SH-SY5Y (cell line): ENCODE measurements around the gene RRN3.

Source experiments
- GATA2 ChIP-seq: IDR thresholded peaks from 2 replicates; pipeline ENCODE4 v1.6.1; 2011; ENCODE audit warnings: mild to moderate bottlenecking, low read depth, low read length
- GATA3 ChIP-seq: IDR thresholded peaks from 2 replicates; pipeline ENCODE4 v1.6.1; 2011; ENCODE audit warnings: low read depth, mild to moderate bottlenecking, low read length, moderate library complexity

RRN3 gene

GRCh38 chr16:15046692-15047376 lies 47.2 kb downstream of the RRN3 start:
- TF ChIP-seq GATA2 (no peak), GATA3 (no peak)

DNA sequence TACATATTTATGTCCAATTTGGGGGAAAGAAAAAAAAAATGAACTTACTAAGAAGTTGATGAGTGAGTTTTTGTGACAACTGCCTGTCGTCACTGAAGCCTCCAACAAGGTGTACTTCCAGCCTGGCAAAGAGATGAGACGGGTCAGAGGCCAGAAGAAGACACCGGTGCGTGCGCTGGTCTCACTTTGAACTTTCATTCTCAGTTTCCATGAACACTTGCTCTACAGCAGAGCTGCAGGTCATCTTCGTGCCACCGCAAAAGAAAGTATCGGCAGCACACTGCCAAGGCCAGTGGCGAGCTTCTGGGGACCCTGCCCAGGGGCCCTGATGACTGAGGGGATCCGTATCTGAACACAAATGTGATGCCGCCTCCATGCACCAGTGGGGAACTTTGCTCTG lies 49.8 kb downstream of the RRN3 start:
- TF ChIP-seq GATA2 (no peak), GATA3 (no peak)

DNA sequence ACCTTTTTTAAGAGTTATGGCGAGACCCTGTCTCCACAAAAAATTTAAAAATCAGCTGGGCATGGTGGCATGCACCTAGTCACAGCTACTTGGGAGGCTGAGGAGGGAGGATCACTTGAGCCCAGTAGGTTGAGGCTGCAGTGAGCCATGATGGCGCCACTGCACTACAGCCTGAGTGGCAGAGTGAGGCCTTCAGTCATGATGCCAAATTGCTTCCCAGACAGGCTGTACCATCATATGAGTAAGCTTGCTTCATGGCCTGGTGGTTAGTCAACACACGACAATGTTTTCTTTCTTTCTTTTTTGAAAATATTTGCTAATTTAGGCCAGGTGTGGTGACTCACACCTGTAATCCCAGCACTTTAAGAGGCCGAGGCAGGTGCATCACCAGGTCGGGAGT lies 50.7 kb downstream of the RRN3 start:
- TF ChIP-seq GATA3: no peak
- TF ChIP-seq GATA2: no peak

DNA sequence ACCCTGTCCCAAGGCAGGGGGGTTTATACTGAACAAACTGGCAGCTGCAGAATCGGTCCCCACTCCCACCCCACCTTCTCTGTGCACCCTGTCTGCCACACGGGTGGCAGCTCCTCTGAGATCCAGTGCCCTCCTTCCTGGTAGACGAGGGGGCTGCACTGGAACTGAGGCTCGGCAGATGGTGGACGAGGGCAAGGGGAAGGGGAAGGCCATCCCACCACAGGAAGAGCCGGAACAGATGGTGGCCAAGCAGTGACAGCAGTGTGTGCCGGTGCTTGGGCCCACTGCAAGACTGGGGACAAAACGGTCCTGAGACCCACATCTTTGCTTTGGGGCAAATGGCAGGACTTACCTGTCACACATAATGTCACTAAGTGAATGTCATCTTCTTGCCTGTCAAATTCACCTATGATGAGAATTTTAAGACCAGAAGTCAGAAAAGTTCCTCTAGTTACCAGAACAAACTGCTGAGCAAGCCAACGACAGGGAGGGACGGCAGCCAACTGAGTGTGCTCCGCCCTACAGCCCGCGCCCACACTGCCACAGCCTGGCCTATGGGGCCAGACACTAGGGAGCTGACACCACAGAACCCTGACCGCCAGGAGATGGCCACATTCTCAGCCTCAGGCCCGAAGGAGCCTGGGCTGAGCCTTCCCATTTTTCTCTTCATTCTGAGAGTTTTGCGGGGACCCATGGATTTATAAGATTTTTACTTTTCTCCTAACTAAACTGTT lies 52.6 kb downstream of the RRN3 start:
- TF ChIP-seq GATA3 (no peak), GATA2 (no peak)

DNA sequence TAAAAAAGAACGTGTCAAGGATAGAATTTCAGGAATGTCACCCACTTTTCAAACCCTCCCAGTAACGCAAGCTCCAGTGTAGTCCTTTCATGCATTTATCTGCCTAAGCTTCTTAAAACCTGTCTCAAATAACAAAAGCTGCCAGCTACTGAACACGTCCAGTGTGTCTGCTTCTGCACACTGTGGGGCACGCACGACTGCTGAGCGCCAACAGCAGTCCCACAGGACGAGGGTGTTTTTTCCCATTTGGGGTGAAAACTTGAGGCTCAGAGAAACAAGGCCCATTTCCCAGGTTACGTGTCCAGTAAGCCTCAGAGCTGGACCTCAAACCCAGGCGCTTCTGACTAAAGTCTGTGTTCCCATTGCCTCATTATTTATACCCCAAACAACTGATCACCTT lies 55.4 kb downstream of the RRN3 start:
- TF ChIP-seq GATA2 (no peak), GATA3 (no peak)

GRCh38 chr16:15037745-15038144 lies 56.3 kb downstream of the RRN3 start:
- TF ChIP-seq GATA2: no peak
- no peak for TF ChIP-seq GATA3

- TF ChIP-seq GATA3: no peak
- TF ChIP-seq GATA2: no peak
Observed at GRCh38 chr16:15037003-15037402, 57.1 kb downstream of the RRN3 start.

DNA sequence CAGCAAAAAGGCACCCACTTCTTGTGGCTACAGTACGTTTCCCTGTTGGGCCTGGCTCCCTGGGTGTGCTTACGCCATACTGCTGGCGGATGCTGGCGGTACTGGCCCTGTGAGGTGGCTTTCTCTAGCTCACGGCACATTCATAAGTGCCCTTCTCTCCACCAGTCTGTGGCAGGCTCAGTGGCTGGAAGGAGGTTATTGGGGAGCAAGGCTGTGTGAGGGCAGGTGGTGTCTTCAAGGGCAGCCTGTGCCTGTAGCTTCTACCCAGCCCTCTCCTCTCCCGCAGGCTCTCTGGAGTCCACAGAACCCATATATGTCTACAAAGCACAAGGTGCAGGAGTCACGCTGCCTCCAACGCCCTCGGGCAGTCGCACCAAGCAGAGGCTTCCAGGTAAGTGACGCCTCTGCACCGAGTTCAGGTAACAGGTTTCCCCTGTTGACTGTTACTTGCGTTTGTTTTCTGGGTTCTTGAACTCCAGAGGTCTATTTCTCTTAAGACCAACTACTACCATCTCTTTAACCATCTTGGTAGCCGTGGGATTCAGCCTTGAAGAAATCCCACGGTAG lies 58.8 kb downstream of the RRN3 start:
- TF ChIP-seq GATA2 (no peak), GATA3 (no peak)

- no peak for TF ChIP-seq GATA2
- TF ChIP-seq GATA3: no peak
Observed at GRCh38 chr16:15034266-15035162, 59.6 kb downstream of the RRN3 start.

- TF ChIP-seq GATA3 (no peak), GATA2 (no peak)
Observed at GRCh38 chr16:15033309-15033707, 60.8 kb downstream of the RRN3 start.

DNA sequence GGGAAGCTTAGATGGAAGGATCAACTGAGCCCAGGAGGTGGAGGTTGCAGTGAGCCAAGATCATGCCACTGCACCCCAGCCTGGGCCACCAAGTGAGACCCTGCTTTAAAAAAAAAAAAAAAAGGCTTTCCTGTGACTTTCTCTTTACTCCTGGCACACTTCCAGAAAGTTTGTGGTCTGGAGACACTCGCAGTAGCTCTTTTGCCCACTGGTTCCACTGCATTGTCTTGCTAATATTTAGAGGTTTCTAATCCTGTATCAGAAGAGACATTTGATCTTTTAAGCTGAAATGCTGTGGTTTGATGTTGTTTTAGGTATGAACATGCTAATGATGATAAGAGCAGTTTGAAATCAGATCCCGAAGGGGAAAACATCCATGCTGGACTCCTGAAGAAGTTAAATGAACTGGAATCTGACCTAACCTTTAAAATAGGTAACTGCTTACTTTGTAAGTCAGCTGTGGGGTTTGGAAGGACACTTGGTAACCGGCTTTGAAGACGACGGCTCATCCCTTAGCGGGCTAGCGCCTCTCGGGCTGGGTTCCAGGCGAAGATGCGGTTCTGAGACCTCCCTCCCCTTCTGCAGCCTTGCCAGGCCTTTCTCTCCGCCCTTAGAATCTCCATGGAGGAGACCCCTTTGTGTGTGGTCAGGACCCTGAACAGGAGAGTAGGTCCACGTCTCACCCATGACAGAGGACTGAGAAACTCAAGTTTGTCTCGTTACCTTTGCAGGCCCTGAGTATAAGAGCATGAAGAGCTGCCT lies 61.3 kb downstream of the RRN3 start:
- TF ChIP-seq GATA2 (no peak), GATA3 (no peak)

GRCh38 chr16:15031586-15031985 lies 62.5 kb downstream of the RRN3 start:
- TF ChIP-seq GATA3 (no peak), GATA2 (no peak)

- TF ChIP-seq GATA2 (no peak), GATA3 (no peak)
Observed at GRCh38 chr16:15031179-15031578, 62.9 kb downstream of the RRN3 start.
